C4-2B (cell line): Measurements from ENCODE around the gene POLR2E.

Experiments
- H3K27ac ChIP-seq: fragments of 450-650 bp; 2 replicates; pipeline ENCODE4 v1.5.1; 2017
- CTCF ChIP-seq: fragments of 450-650 bp; conservative IDR thresholded peaks from 2 replicates; pipeline ENCODE4 v1.5.1; 2017; ENCODE audit warnings: mild to moderate bottlenecking
- ZFX ChIP-seq: fragments of 450-650 bp; IDR thresholded peaks from 2 replicates; pipeline ENCODE4 v1.6.1; 2017

The POLR2E gene

GRCh38 chr19:1091544-1092175 is 3.5 kb downstream of the POLR2E start:
- no peak for TF ChIP-seq CTCF
- no peak for TF ChIP-seq ZFX
- no peak overlapping the region for H3K27ac ChIP-seq

- H3K27ac ChIP-seq, result no peak overlapping the region
- TF ChIP-seq ZFX (no peak), CTCF (no peak)
Observed at GRCh38 chr19:1090731-1091543, 4.2 kb downstream of the POLR2E start.

- H3K27ac ChIP-seq, result no peak overlapping the region
- no peak for TF ChIP-seq ZFX
- no peak for TF ChIP-seq CTCF
Observed at GRCh38 chr19:1089891-1090290, 5.3 kb downstream of the POLR2E start.

- H3K27ac ChIP-seq, result no peak overlapping the region
- no peak for TF ChIP-seq CTCF
- no peak for TF ChIP-seq ZFX
Observed at GRCh38 chr19:1089126-1089771, 5.9 kb downstream of the POLR2E start.

- no peak overlapping the region for H3K27ac ChIP-seq
- TF ChIP-seq CTCF (no peak), ZFX (no peak)
Observed at GRCh38 chr19:1088416-1089010, 6.7 kb downstream of the POLR2E start.

GRCh38 chr19:1087813-1088415 is 7.3 kb downstream of the POLR2E start:
- no peak for TF ChIP-seq ZFX
- no peak for TF ChIP-seq CTCF
- no peak overlapping the region; the same call in 1 of the 2 replicates for H3K27ac ChIP-seq
